OCI-LY3 (cell line): Measurements from ENCODE around the gene NRXN3.

Source experiments
- EZH2phosphoT487 ChIP-seq: fragments of 200-600 bp; shearing (Covaris generic); IDR thresholded peaks from 2 replicates; pipeline ENCODE4 v1.6.1; 2018; ENCODE audit warnings: antibody characterized with exemption, mixed run types, low read depth
- TF ChIP-seq, protein P1 (sequence below): fragments of 200-600, 300-600 bp; sonication (generic); IDR thresholded peaks from 2 replicates; pipeline ENCODE4 v1.5.1; 2014; ENCODE audit warnings: antibody characterized with exemption, low read length, low read depth

DNA sequence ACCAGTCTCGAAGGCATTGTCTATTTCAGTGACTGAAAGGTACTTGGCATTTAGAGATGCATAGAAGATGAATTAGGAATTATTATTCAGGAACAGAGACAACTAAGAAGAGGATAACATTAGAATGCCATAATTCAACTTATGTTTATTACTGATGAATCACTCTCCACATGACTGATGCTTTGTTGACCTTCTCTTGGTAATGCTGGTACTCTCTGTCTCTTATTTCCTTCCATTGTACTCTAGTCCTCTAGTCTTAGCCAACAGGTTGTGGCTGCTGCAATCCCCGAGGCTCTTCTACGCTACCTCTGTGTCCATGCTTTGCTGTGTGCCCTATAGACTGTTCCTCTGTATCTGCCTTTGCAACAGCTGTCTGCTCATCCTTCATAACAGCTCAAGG, 652.9 kb downstream of the NRXN3 start:
- TF ChIP-seq, protein P1, sequence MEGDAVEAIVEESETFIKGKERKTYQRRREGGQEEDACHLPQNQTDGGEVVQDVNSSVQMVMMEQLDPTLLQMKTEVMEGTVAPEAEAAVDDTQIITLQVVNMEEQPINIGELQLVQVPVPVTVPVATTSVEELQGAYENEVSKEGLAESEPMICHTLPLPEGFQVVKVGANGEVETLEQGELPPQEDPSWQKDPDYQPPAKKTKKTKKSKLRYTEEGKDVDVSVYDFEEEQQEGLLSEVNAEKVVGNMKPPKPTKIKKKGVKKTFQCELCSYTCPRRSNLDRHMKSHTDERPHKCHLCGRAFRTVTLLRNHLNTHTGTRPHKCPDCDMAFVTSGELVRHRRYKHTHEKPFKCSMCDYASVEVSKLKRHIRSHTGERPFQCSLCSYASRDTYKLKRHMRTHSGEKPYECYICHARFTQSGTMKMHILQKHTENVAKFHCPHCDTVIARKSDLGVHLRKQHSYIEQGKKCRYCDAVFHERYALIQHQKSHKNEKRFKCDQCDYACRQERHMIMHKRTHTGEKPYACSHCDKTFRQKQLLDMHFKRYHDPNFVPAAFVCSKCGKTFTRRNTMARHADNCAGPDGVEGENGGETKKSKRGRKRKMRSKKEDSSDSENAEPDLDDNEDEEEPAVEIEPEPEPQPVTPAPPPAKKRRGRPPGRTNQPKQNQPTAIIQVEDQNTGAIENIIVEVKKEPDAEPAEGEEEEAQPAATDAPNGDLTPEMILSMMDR: no peak
- no peak for TF ChIP-seq EZH2phosphoT487
